CD4-positive, alpha-beta T cell (primary cell): ENCODE data around the gene XYLT1. TPM values are rescaled to one million over a fixed set of nuclear protein-coding genes. Genes with fewer than 3 reads are reported as not detected.
A peak's percentile ranks its signal among the peaks of the same experiment; 100 is the strongest.

Experiments
- ATAC-seq: fragments of 200-7000 bp; cut with Tn5 transposase; one replicate; pipeline ENCODE4 v1.10.0; 2022; ENCODE audit warnings: mild to moderate bottlenecking; ENCODE audit not compliant: poor library complexity
- CTCF ChIA-PET: fragments of 350-600 bp; sonication (Branson Sonifier 250); formaldehyde crosslinking; loops from one replicate; lab custom pipeline; 2021; ENCODE audit warnings: antibody characterized with exemption, inconsistent platforms; lab: Charles Lee
- POLR2A ChIA-PET: fragments of 350-600 bp; sonication (Branson Sonifier 250); formaldehyde crosslinking; loops from one replicate; lab custom pipeline; 2021; ENCODE audit warnings: antibody characterized with exemption, inconsistent platforms; lab: Charles Lee
- DNase-seq, 14 experiments: peaks; one replicate each; pipeline ENCODE4 v3.0.0-alpha.2; 2013 to 2020; ENCODE audit warnings: mixed read lengths in 2 of 14
- H3K27ac ChIP-seq, 2 donors: one replicate each; pipeline versions ENCODE4 v1.5.1 to v1.7.0; 2013; ENCODE audit warnings: low read length in 2 of 2, low read depth in 1 of 2, mild to moderate bottlenecking in 1 of 2
- H3K27me3 ChIP-seq, 2 experiments: 1 replicate in 1 of 2; 2 replicates in 1 of 2; pipeline versions ENCODE4 v1.6.1 to v1.7.0; 2013; ENCODE audit warnings: low read length in 2 of 2, control low read depth in 1 of 2, mild to moderate bottlenecking in 1 of 2, moderate library complexity in 1 of 2; ENCODE audit not compliant: insufficient read depth in 2 of 2, control insufficient read depth in 1 of 2
- H3K36me3 ChIP-seq: one replicate; pipeline ENCODE4 v1.6.1; 2013; ENCODE audit warnings: low read length, control low read depth; ENCODE audit not compliant: insufficient read depth
- H3K4me1 ChIP-seq: one replicate; pipeline ENCODE4 v1.6.1; 2013; ENCODE audit warnings: low read length, control low read depth; ENCODE audit not compliant: insufficient read depth
- H3K4me3 ChIP-seq: one replicate; pipeline ENCODE4 v1.5.1; 2013; ENCODE audit warnings: mild to moderate bottlenecking, low read length, moderate library complexity
- H3K9me3 ChIP-seq, 2 experiments: 1 replicate in 1 of 2; 2 replicates in 1 of 2; pipeline versions ENCODE4 v1.6.1 to v1.7.0; 2013; ENCODE audit warnings: low read length in 2 of 2, mild to moderate bottlenecking in 2 of 2, control low read depth in 1 of 2, moderate library complexity in 1 of 2; ENCODE audit not compliant: control insufficient read depth in 1 of 2, insufficient read depth in 1 of 2
- H3K27ac Mint-ChIP-seq: one replicate; pipeline ENCODE4 v1.8.0; 2020; ENCODE audit warnings: mixed read lengths
- H3K27me3 Mint-ChIP-seq: one replicate; pipeline ENCODE4 v1.8.0; 2021; ENCODE audit warnings: mixed read lengths
- H3K36me3 Mint-ChIP-seq: one replicate; pipeline ENCODE4 v1.8.0; 2021; ENCODE audit warnings: low read depth, mixed read lengths
- H3K4me1 Mint-ChIP-seq: one replicate; pipeline ENCODE4 v1.8.0; 2021; ENCODE audit warnings: low read depth, mixed read lengths
- H3K4me3 Mint-ChIP-seq: one replicate; pipeline ENCODE4 v1.8.0; 2020; ENCODE audit warnings: mild to moderate bottlenecking, mixed read lengths
- H3K9me3 Mint-ChIP-seq: one replicate; pipeline ENCODE4 v1.8.0; 2020; ENCODE audit warnings: mixed read lengths
- CTCF ChIP-seq: fragments of 200-600 bp; IDR thresholded peaks from one replicate; pipeline ENCODE4 v1.8.0; 2022; ENCODE audit warnings: antibody characterized with exemption, mild to moderate bottlenecking
- intact Hi-C, 2 experiments: fragments of 100-400 bp; cut with DNase I in 1 of 2; cut with micrococcal nuclease in 1 of 2; formaldehyde crosslinking; loops; one replicate each; pipeline versions ENCODE4 v1.15.1 to v1.9.0; 2023 to 2025; cut with DNase I, micrococcal nuclease
- total RNA-seq, 174 experiments: library from RNA in 2 of 174; stranded (reverse) in 2 of 174; gene quantifications; one replicate each; pipeline ENCODE4 v1.2.3 and lab custom pipeline; 2021 to 2026

XYLT1 gene
- total RNA-seq, 2 experiments from 2014 or later = 26.0 to 27.1 TPM

- Mint-ChIP-seq H3K27ac (peak overlapping the region; percentile 31), H3K4me1 (peaks cover 83% of the 10 kb centered on the region)
- intact Hi-C loops = loop anchor here in 1 of 2 experiments (5.0 kb wide), 1 partner anchor 68 kb away; no protein-coding TSS in a partner anchor
Observed at GRCh38 chr16:17348826-17349225, 121.9 kb downstream of the XYLT1 start.

GRCh38 chr16:17348042-17348783 lies 122.5 kb downstream of the XYLT1 start:
- ATAC-seq (no peak), DNase-seq (peak in 1 of 14 experiments; percentile 34)
- H3K9me3 Mint-ChIP-seq = no peaks in the 10 kb centered on the region
- H3K36me3 Mint-ChIP-seq = peaks cover 10% of the 10 kb centered on the region
- peak overlapping the region; percentile 31 for H3K27ac Mint-ChIP-seq
- TF ChIP-seq CTCF = no peak
- H3K4me1 ChIP-seq = peaks cover 72% of the 10 kb centered on the region
- H3K27me3 Mint-ChIP-seq = no peaks in the 10 kb centered on the region
- no peak overlapping the region for H3K4me3 ChIP-seq
- H3K36me3 ChIP-seq = peaks cover 4% of the 10 kb centered on the region
- ChIA-PET CTCF (no interaction called here), POLR2A (interaction anchor here (3.0 kb wide), 1 partner anchor 22 kb away, joined by 18 read pairs; no protein-coding TSS in a partner anchor)
- intact Hi-C loops = loop anchor here in 1 of 2 experiments (5.0 kb wide), 1 partner anchor 69 kb away; no protein-coding TSS in a partner anchor
- H3K9me3 ChIP-seq = no peaks in the 10 kb centered on the region
- H3K4me1 Mint-ChIP-seq = peaks cover 83% of the 10 kb centered on the region
- no peak overlapping the region for H3K4me3 Mint-ChIP-seq
- H3K27me3 ChIP-seq = no peaks in the 10 kb centered on the region
- H3K27ac ChIP-seq = peak overlapping the region in 1 of 2 donors; percentile 56

More at GRCh38 chr16:17348826-17349225, 121.9 kb downstream of the XYLT1 start:
- H3K4me3 ChIP-seq = no peak overlapping the region
- ChIA-PET POLR2A (interaction anchor here (3.0 kb wide), 1 partner anchor 21 kb away, joined by 18 read pairs; no protein-coding TSS in a partner anchor), CTCF (no interaction called here)
- H3K36me3 ChIP-seq = peaks cover 4% of the 10 kb centered on the region
- no peaks in the 10 kb centered on the region for H3K27me3 ChIP-seq
- H3K36me3 Mint-ChIP-seq = peaks cover 15% of the 10 kb centered on the region
- TF ChIP-seq CTCF = no peak
- no peaks in the 10 kb centered on the region for H3K27me3 Mint-ChIP-seq
- no peak overlapping the region for H3K4me3 Mint-ChIP-seq
- H3K4me1 ChIP-seq = peaks cover 66% of the 10 kb centered on the region
- H3K9me3 Mint-ChIP-seq = no peaks in the 10 kb centered on the region
- no peak for DNase-seq
- no peak overlapping the region for H3K27ac ChIP-seq
- no peaks in the 10 kb centered on the region for H3K9me3 ChIP-seq
- no peak for ATAC-seq

GRCh38 chr16:17347624-17348023 lies 123.1 kb downstream of the XYLT1 start:
- no peak for TF ChIP-seq CTCF
- Mint-ChIP-seq H3K27ac (peak overlapping the region; percentile 75), H3K4me3 (peak overlapping the region; percentile 16), H3K9me3 (no peaks in the 10 kb centered on the region), H3K4me1 (peaks cover 84% of the 10 kb centered on the region), H3K36me3 (peaks cover 6% of the 10 kb centered on the region), H3K27me3 (no peaks in the 10 kb centered on the region)
- ATAC-seq = no peak
- H3K27me3 ChIP-seq = no peaks in the 10 kb centered on the region
- DNase-seq = no peak
- ChIA-PET CTCF (interaction anchor here (1.1 to 1.6 kb wide), 2 partner anchors 12 to 22 kb away, joined by 3 to 4 read pairs; no protein-coding TSS in a partner anchor), POLR2A (interaction anchor here (1.1 to 3.0 kb wide), 4 partner anchors 11 to 23 kb away, joined by 3 to 18 read pairs (median 7); no protein-coding TSS in a partner anchor)
- no peak overlapping the region for H3K4me3 ChIP-seq
- H3K36me3 ChIP-seq = peaks cover 4% of the 10 kb centered on the region
- H3K9me3 ChIP-seq = no peaks in the 10 kb centered on the region
- peaks cover 78% of the 10 kb centered on the region for H3K4me1 ChIP-seq
- intact Hi-C loops = loop anchor here in 1 of 2 experiments (5.0 kb wide), 1 partner anchor 70 kb away; no protein-coding TSS in a partner anchor
- H3K27ac ChIP-seq = peak overlapping the region in 1 of 2 donors; percentile 56
